ENCODE results near the gene PFDN1.
"Not testable (repeated sequence)": the region's sequence is repeated elsewhere in the genome, so short reads cannot be mapped to it uniquely, and the experiment has no call there.

Gene PFDN1

GRCh38 chr5:140205952-140206351 lies 96.9 kb downstream of the PFDN1 start:
- DNase-seq: no peak

DNA sequence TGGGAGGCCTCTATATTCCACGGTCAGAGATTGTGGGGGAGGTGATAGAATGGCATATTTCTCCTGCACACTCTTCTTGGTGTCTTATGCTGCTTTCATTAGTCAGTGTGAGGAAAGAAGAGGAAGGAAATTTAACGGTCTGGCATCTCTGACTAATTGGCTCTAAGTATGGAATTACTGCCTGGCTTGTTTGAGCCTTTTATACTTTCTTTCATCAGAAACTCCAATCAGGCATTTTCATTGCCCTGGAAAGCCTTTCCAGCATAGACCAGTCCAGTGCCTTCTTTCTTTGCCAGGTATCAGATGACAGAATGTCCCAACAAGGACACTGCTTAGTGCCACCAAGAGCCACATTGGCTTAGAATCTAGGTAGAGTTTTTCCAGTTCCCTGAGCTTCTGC lies 97.7 kb downstream of the PFDN1 start:
- DNase-seq: no peak

DNA sequence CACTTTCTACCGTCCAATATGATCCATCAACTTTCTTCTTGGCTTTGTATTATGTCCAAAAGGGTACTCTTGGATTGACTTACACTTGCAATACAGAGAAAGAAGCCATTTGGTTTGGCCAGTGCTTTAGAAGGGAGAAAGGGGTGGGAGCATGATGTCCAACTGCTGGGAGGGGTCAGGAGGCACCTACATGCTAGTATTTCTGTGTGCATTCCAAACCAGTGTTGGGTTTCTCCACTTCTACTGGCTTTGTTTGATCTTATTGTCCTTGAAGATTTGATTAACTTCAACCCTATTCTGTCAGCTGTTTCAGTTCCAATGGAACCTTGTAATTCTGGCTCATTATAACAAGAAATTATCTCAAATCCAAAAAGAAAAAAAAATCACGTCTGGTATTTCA lies 100.3 kb downstream of the PFDN1 start:
- DNase-seq: no peak

DNA sequence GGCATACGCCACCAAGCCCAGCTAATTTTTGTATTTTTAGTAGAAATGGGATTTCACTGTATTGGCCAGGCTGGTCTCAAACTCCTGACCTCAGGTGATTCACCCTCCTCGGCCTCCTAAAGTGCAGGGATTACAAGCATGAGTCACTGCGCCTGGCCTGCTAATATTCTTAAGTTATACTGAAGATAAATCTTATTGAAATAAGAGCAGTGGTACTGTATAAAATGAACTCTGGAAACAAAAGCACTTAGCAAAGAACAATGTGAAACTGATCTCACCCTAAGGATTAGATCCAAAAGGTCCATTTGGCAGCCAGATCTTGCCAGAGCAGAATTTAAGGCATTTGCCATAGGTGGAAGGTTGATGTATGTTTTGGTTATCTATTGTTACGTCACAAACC lies 100.8 kb downstream of the PFDN1 start:
- DNase-seq: no peak

GRCh38 chr5:140198915-140199314 lies 104.0 kb downstream of the PFDN1 start:
- not testable (repeated sequence) for DNase-seq

DNA sequence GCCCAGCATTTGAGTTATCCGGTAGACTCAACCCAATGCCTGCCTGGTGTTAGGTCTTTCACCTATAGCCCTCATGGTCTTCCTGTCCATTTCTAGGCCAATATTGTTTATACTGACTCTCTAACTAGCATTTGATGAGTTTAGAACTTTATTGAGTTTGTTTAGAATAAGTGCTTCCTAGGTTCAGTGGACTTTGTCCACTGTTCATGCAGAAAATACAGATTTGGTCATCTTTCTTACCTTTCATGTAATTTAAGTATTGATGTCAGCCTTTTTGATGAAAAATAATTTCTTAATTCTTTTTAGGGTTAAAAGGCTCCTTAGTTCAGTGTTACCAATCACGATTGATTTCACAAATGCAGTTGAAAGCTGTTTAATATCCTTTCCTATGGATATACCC lies 105.9 kb downstream of the PFDN1 start:
- no peak for DNase-seq

DNA sequence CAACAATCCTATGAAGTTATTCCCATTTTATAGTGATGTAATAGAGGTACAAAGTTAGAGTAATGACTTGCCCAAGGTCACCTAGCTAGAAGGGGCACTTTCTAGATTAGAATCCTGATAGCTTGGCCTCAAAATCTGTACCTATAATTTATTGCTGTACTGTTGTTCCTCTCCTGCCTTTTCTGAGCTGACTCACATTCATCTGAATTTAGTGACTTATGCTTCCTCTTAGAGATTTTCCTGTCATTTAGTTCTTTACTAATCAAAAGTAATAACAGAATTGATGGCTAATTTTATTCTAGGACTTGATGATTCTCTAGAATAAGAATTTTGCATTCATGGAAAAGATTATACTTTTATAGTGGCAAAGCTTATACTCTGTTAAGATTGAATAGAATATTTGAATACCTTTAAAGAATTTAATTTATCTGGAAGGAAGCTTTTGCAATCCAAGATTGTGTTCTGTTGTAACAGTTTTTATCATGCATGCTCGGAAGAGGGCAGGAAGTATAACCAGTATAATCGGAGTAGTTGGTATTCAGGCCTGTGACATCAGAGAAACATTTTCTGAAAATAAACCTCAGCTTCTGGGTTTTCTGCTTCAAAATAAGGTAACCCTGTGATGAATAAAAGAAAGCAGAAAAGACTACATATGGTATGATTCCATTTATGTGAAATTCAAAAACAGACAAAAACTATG lies 106.6 kb downstream of the PFDN1 start:
- no peak for DNase-seq
